Measurements from ENCODE around the gene CTDNEP1. TPM values are rescaled to one million over a fixed set of nuclear protein-coding genes. Genes with fewer than 3 reads are reported as not detected.

The CTDNEP1 gene
- total RNA-seq, 1 donor from 2014 or later, result 165 TPM

- intact Hi-C loops (cut with micrococcal nuclease), result loop anchor here (1.0 to 5.0 kb wide), 2 partner anchors 82 to 137 kb away; partner anchors contain the start of gene KCTD11
- no peak overlapping the region for H3K4me3 Mint-ChIP-seq
- no peaks in the 10 kb centered on the region for H3K27me3 Mint-ChIP-seq
- H3K27ac Mint-ChIP-seq, result peak overlapping the region; percentile 53
- peaks cover 62% of the 10 kb centered on the region for H3K4me1 Mint-ChIP-seq
- DNase-seq, result no peak
- TF ChIP-seq CTCF (IDR thresholded peaks at IDR 0.05), result no peak
- ChIA-PET CTCF (no interaction called here), POLR2A (interaction anchor here (0.5 to 2.7 kb wide), 4 partner anchors 23 to 265 kb away, joined by 3 to 21 read pairs (median 7); partner anchors contain the start of genes GABARAP and PHF23)
- H3K36me3 Mint-ChIP-seq (ENCODE audit: low read depth), result peaks cover 5% of the 10 kb centered on the region
- H3K9me3 Mint-ChIP-seq, result no peaks in the 10 kb centered on the region
- no peak for ATAC-seq (ENCODE audit: low read depth)
Observed at GRCh38 chr17:7215652-7216180, 35.8 kb downstream of the CTDNEP1 start.

- no peaks in the 10 kb centered on the region for H3K9me3 Mint-ChIP-seq
- CTCF ChIA-PET, result no interaction called here
- POLR2A ChIA-PET, result interaction anchor here (0.8 to 2.7 kb wide), 8 partner anchors 9 to 189 kb away, joined by 3 to 21 read pairs (median 4); partner anchors contain the start of genes DVL2, GABARAP, PHF23 and TMEM256
Observed at GRCh38 chr17:7215136-7215638, 36.3 kb downstream of the CTDNEP1 start.

GRCh38 chr17:7214300-7215135 lies 37.0 kb downstream of the CTDNEP1 start:
- H3K9me3 Mint-ChIP-seq, result no peaks in the 10 kb centered on the region
- ATAC-seq (ENCODE audit: low read depth) (peak; percentile 86), DNase-seq (peak; percentile 98)
- intact Hi-C loops (cut with micrococcal nuclease), result loop anchor here (1.0 to 5.0 kb wide), 8 partner anchors 9 to 223 kb away; partner anchors contain the start of genes DVL2, EIF5A, ELP5 and FGF11
- ChIA-PET POLR2A (interaction anchor here (0.6 to 2.7 kb wide), 11 partner anchors 9 to 1729 kb away, joined by 3 to 21 read pairs (median 4); partner anchors contain the start of genes DVL2, GABARAP, PHF23 and TMEM256), CTCF (interaction anchor here (0.7 kb wide), 1 partner anchor 45 kb away, joined by 3 read pairs; no protein-coding TSS in a partner anchor)
- H3K36me3 Mint-ChIP-seq (ENCODE audit: low read depth), result no peaks in the 10 kb centered on the region
- TF ChIP-seq CTCF (IDR thresholded peaks at IDR 0.05), result no peak
- no peaks in the 10 kb centered on the region for H3K27me3 Mint-ChIP-seq
- H3K4me1 Mint-ChIP-seq, result peaks cover 53% of the 10 kb centered on the region
- peak overlapping the region; percentile 88 for H3K4me3 Mint-ChIP-seq
- peak overlapping the region; percentile 94 for H3K27ac Mint-ChIP-seq

More at GRCh38 chr17:7215136-7215638, 36.3 kb downstream of the CTDNEP1 start:
- Mint-ChIP-seq H3K36me3 (ENCODE audit: low read depth) (peaks cover 2% of the 10 kb centered on the region), H3K4me1 (peaks cover 56% of the 10 kb centered on the region), H3K27ac (peak overlapping the region; percentile 94), H3K4me3 (peak overlapping the region; percentile 88), H3K27me3 (no peaks in the 10 kb centered on the region)
- TF ChIP-seq CTCF (IDR thresholded peaks at IDR 0.05), result no peak
- ATAC-seq (ENCODE audit: low read depth) (no peak), DNase-seq (no peak)
- intact Hi-C loops (cut with micrococcal nuclease), result loop anchor here (1.0 to 5.0 kb wide), 2 partner anchors 82 to 137 kb away; partner anchors contain the start of gene KCTD11

DNA sequence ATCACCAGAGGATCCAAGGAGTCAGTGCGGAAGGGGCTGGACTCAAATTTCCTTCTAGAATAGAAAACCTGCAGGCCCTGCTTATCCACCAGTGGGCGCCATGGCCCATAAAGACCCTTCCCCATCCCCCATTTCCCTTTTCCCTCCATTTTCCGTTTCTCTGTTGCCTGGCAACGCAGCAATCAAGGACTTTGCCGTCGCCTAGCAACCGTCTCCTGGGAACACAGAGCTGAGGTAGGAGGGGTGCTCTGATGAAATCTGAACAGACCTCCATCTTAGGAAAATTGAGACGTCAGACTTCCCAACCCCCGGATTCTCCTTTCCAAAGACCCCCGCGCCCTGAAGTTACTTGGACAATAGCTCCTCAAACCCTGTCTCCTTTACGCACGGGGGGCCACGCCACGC lies 37.6 kb downstream of the CTDNEP1 start:
- peaks cover 47% of the 10 kb centered on the region for H3K4me1 Mint-ChIP-seq

More for the DNA sequence above, 37.6 kb downstream of the CTDNEP1 start:
- Mint-ChIP-seq H3K9me3 (no peaks in the 10 kb centered on the region), H3K27ac (peak overlapping the region; percentile 94), H3K27me3 (no peaks in the 10 kb centered on the region), H3K36me3 (ENCODE audit: low read depth) (no peaks in the 10 kb centered on the region), H3K4me3 (peak overlapping the region; percentile 88)
- no peak for TF ChIP-seq CTCF (IDR thresholded peaks at IDR 0.05)
- ChIA-PET POLR2A (interaction anchor here (0.6 to 2.7 kb wide), 9 partner anchors 8 to 1728 kb away, joined by 3 to 21 read pairs (median 4); partner anchors contain the start of genes GABARAP and PHF23), CTCF (interaction anchor here (0.7 kb wide), 1 partner anchor 46 kb away, joined by 3 read pairs; no protein-coding TSS in a partner anchor)
- intact Hi-C loops (cut with micrococcal nuclease), result loop anchor here (1.0 to 5.0 kb wide), 7 partner anchors 9 to 223 kb away; partner anchors contain the start of genes DVL2, EIF5A, ELP5 and FGF11
- DNase-seq, result no peak
- no peak for ATAC-seq (ENCODE audit: low read depth)

Measured in activated B cell treated with CpG ODN at 0.5 μM for 24 hours (primary cell).